Neural crest cell (in vitro differentiated cells): ENCODE results near the gene CNDP1. TPM values are rescaled to one million over a fixed set of nuclear protein-coding genes. Genes with fewer than 3 reads are reported as not detected.

Experiments
- DNase-seq: peaks from one replicate; pipeline ENCODE4 v3.0.0; 2021; ENCODE audit warnings: low read depth, mixed read lengths, low spot score
- H3K27ac Mint-ChIP-seq: one replicate; pipeline ENCODE4 v1.8.0; 2021; ENCODE audit warnings: mild to moderate bottlenecking, mixed read lengths; ENCODE audit not compliant: unreplicated experiment
- H3K27me3 Mint-ChIP-seq: 2 replicates; pipeline ENCODE4 v1.8.0; 2021; ENCODE audit warnings: low read depth, mild to moderate bottlenecking, mixed read lengths
- H3K36me3 Mint-ChIP-seq: 2 replicates; pipeline ENCODE4 v1.8.0; 2021; ENCODE audit warnings: low read depth, mild to moderate bottlenecking, mixed read lengths
- H3K4me1 Mint-ChIP-seq: 2 replicates; pipeline ENCODE4 v1.8.0; 2021; ENCODE audit warnings: mixed read lengths
- H3K4me3 Mint-ChIP-seq: one replicate; pipeline ENCODE4 v1.8.0; 2021; ENCODE audit warnings: mild to moderate bottlenecking, mixed read lengths
- H3K9me3 Mint-ChIP-seq: 2 replicates; pipeline ENCODE4 v1.8.0; 2021; ENCODE audit warnings: mixed read lengths
- CTCF ChIP-seq: fragments of 200-600 bp; sonication (generic); conservative IDR thresholded peaks from 2 replicates; pipeline ENCODE4 v1.5.0; 2021; ENCODE audit warnings: antibody characterized with exemption, mild to moderate bottlenecking
- total RNA-seq: library from RNA; stranded (reverse); gene quantifications from 2 replicates; pipeline ENCODE4 v1.2.1, GENCODE V29; 2021

Gene CNDP1
- total RNA-seq, 1 donor from 2014 or later: 0.56 TPM

- H3K36me3 Mint-ChIP-seq: peaks cover 7% of the 10 kb centered on the region
- H3K4me3 Mint-ChIP-seq: no peak overlapping the region
- peaks cover 10% of the 10 kb centered on the region for H3K4me1 Mint-ChIP-seq
- no peak for TF ChIP-seq CTCF
- no peak overlapping the region for H3K27ac Mint-ChIP-seq
- DNase-seq: no peak
- peaks cover 11% of the 10 kb centered on the region for H3K9me3 Mint-ChIP-seq
- peaks cover 29% of the 10 kb centered on the region for H3K27me3 Mint-ChIP-seq
Observed at GRCh38 chr18:74551452-74551851, 17.2 kb downstream of the CNDP1 start.

- peaks cover 9% of the 10 kb centered on the region for H3K9me3 Mint-ChIP-seq
- H3K4me1 Mint-ChIP-seq: peaks cover 10% of the 10 kb centered on the region
- peak overlapping the region; percentile 67 for H3K4me3 Mint-ChIP-seq
- no peak overlapping the region for H3K27ac Mint-ChIP-seq
- peaks cover 7% of the 10 kb centered on the region for H3K36me3 Mint-ChIP-seq
- TF ChIP-seq CTCF: peak; percentile 89
- peaks cover 29% of the 10 kb centered on the region for H3K27me3 Mint-ChIP-seq
- peak; percentile 84 for DNase-seq
Observed at GRCh38 chr18:74551936-74552555, 17.7 kb downstream of the CNDP1 start.

GRCh38 chr18:74556126-74556525, 21.8 kb downstream of the CNDP1 start:
- Mint-ChIP-seq H3K4me1 (peaks cover 9% of the 10 kb centered on the region), H3K4me3 (no peak overlapping the region), H3K27ac (no peak overlapping the region), H3K9me3 (peaks cover 2% of the 10 kb centered on the region), H3K36me3 (peaks cover 2% of the 10 kb centered on the region), H3K27me3 (peaks cover 26% of the 10 kb centered on the region)
- TF ChIP-seq CTCF: no peak
- DNase-seq: no peak

- no peak overlapping the region for H3K27ac Mint-ChIP-seq
- no peak for DNase-seq
- peaks cover 3% of the 10 kb centered on the region for H3K4me1 Mint-ChIP-seq
- no peak for TF ChIP-seq CTCF
- peaks cover 24% of the 10 kb centered on the region for H3K27me3 Mint-ChIP-seq
- H3K36me3 Mint-ChIP-seq: no peaks in the 10 kb centered on the region
- H3K9me3 Mint-ChIP-seq: no peaks in the 10 kb centered on the region
- H3K4me3 Mint-ChIP-seq: no peak overlapping the region
Observed at GRCh38 chr18:74558096-74558495, 23.8 kb downstream of the CNDP1 start.

- Mint-ChIP-seq H3K27me3 (no peaks in the 10 kb centered on the region), H3K4me1 (peaks cover 3% of the 10 kb centered on the region), H3K36me3 (peaks cover 3% of the 10 kb centered on the region), H3K9me3 (no peaks in the 10 kb centered on the region), H3K4me3 (no peak overlapping the region), H3K27ac (no peak overlapping the region)
- TF ChIP-seq CTCF: no peak
- DNase-seq: no peak
Observed at GRCh38 chr18:74562131-74562730, 27.9 kb downstream of the CNDP1 start.
